Activated CD4-positive, alpha-beta T cell treated with anti-CD3 and anti-CD28 coated beads, Interleukin-2, Interleukin-4, amounts not matched to agents 100 ng/mL and 50 ng/mL, durations not matched to agents 16 hours and 8 hours (primary cell): ENCODE measurements around the gene TMX4.
"Not testable (repeated sequence)": the region's sequence is repeated elsewhere in the genome, so short reads cannot be mapped to it uniquely, and the experiment has no call there.

Source experiments
- DNase-seq: peaks from one replicate; pipeline ENCODE4 v3.0.0-alpha.2; 2020; ENCODE audit warnings: low spot score

TMX4 gene

GRCh38 chr20:7967199-7967844 lies 52.2 kb downstream of the TMX4 start:
- no peak for DNase-seq

GRCh38 chr20:7966176-7966575 lies 53.4 kb downstream of the TMX4 start:
- DNase-seq = no peak

DNA sequence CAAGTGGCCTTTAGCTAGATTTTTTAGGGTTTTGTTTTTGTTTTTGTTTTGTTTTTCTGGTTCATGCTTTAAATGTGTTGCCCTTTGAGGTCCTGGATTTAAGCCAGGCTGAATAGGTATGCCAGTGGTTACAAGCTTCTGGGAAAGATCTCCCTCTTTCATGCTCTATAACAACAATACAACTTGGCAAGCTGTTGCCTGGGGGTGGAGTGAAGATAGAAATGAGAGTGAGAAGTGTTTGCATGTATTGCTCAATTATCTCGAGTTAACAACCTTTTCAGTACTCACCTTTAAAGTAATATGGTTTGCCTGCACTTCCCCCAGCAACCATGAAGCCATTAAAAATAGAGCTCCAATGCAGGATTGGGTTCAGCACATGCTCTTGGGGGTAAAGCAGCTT lies 60.1 kb downstream of the TMX4 start:
- no peak for DNase-seq

- not testable (repeated sequence) for DNase-seq
Observed at GRCh38 chr20:7956561-7956960, 63.0 kb downstream of the TMX4 start.

DNA sequence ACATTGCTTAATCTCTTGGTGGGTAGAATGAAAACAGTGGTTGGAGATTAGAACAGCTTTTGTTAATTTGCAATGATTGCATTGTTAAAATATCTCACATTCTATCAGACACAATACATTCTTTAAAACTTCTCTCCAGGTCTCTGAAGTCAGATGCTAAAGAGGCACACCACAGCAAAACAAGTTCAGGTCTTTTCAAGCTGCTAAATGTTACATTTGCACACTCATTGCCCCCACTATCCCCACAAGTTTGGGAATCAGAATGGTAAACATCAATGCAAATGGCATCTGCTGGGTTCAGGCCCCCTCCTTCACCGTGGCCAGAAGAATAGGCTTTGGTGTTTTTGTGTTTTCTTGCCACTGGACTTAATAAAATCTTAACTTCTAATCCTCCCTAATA lies 69.2 kb downstream of the TMX4 start:
- no peak for DNase-seq

GRCh38 chr20:7943891-7944290 lies 75.7 kb downstream of the TMX4 start:
- DNase-seq = no peak

GRCh38 chr20:7940341-7940740 lies 79.2 kb downstream of the TMX4 start, which contains the start of gene HAO1:
HAO1 (minus strand) TSS chr20:7940458; CDS start chr20:7940422, 36 bp downstream.
- no peak for DNase-seq

DNA sequence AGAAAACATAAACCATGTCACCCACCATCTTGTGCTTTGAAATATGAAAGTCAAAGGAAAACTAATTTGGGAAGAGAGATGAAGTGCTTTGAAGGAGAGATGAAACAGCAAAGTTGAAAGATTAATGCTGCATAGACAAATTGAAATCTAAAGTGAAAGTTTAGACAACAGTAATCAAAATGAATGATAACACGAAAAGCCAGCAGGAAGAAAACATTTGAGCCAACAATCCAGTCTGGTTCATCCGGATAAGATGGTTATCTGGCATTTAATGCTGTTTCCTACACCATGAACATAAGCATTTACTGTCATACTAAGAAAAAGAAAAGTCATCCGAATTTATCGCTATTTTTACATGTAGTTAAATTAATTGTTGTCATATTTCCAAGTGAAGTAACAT lies 79.9 kb downstream of the TMX4 start:
- DNase-seq = no peak

- no peak for DNase-seq
Observed at GRCh38 chr20:7938058-7938457, 81.5 kb downstream of the TMX4 start.

DNA sequence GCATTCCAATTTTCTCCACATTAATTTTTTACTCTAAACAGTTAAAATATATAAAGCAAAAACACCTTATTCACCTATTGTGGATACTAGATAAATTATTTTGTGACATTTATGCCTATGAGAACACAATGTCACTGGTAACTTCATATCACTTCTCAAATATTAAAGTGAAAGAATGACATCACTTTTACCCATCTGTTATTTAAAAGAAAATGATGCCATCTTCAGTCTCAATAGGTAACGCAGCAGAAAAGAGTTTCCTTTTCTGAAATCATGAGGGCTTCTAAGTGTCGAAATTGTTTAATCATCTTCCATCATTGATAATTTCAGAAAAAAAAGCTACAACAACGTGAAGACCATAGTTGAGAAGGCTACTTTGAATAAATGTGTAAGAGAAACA lies 82.2 kb downstream of the TMX4 start:
- no peak for DNase-seq

GRCh38 chr20:7935027-7935551 lies 84.5 kb downstream of the TMX4 start:
- no peak for DNase-seq

GRCh38 chr20:7933346-7933745 lies 86.2 kb downstream of the TMX4 start:
- no peak for DNase-seq

GRCh38 chr20:7930343-7930742 lies 89.2 kb downstream of the TMX4 start:
- no peak for DNase-seq
